Gastrocnemius medialis (tissue), 4 donors: ENCODE results near the gene RSPH9. TPM values are rescaled to one million over a fixed set of nuclear protein-coding genes. Genes with fewer than 3 reads are reported as not detected.

Experiments
- ATAC-seq, 2 donors: fragments of 150-250 bp; one replicate each; pipeline ENCODE4 v1.9.1; 2016
- DNase-seq, 2 donors: peaks; one replicate each; pipeline ENCODE4 v3.0.0-alpha.2; 2019
- H3K27ac ChIP-seq, 4 donors: fragments of 200-600 bp; sonication (generic); 1 replicate in 1 of 4; 2 replicates in 3 of 4; pipeline ENCODE4 v1.5.1; 2016 to 2018; ENCODE audit warnings: mild to moderate bottlenecking in 2 of 4, moderate library complexity in 1 of 4
- H3K27me3 ChIP-seq, 3 donors: fragments of 200-600 bp; sonication (generic) in 2 of 3; 1 replicate in 1 of 3; 2 replicates in 2 of 3; pipeline versions ENCODE4 v1.5.1 to v1.6.0; 2016 to 2019; ENCODE audit warnings: mild to moderate bottlenecking in 1 of 3, moderate library complexity in 1 of 3
- H3K36me3 ChIP-seq, 2 donors: fragments of 200-600 bp; sonication (generic) in 1 of 2; one replicate each; pipeline ENCODE4 v1.5.1; 2017 to 2018
- H3K4me1 ChIP-seq, 2 donors: fragments of 200-600 bp; sonication (generic) in 1 of 2; one replicate each; pipeline ENCODE4 v1.5.1; 2016 to 2017; ENCODE audit warnings: mild to moderate bottlenecking in 2 of 2
- H3K4me3 ChIP-seq, 4 donors: fragments of 200-600 bp; sonication (generic) in 3 of 4; 1 replicate in 1 of 4; 2 replicates in 3 of 4; pipeline ENCODE4 v1.5.1; 2016 to 2019; ENCODE audit warnings: mild to moderate bottlenecking in 2 of 4
- H3K9me3 ChIP-seq, 3 donors: fragments of 200-600 bp; sonication (generic) in 2 of 3; 1 replicate in 1 of 3; 2 replicates in 2 of 3; pipeline ENCODE4 v1.5.1; 2016 to 2019
- CTCF ChIP-seq, 5 experiments: fragments of 450-650 bp in 3 of 5; fragments of 200-600 bp in 2 of 5; sonication (generic) in 2 of 5; IDR thresholded peaks in 4 of 5; conservative IDR thresholded peaks in 1 of 5; 1 replicate in 4 of 5; 2 replicates in 1 of 5; pipeline ENCODE4 v1.5.1; 2016 to 2019; ENCODE audit warnings: antibody characterized with exemption in 5 of 5, mild to moderate bottlenecking in 3 of 5, moderate library complexity in 3 of 5
- POLR2A ChIP-seq, 2 donors: fragments of 450-650 bp; IDR thresholded peaks; one replicate each; pipeline ENCODE4 v1.6.1; 2017; ENCODE audit warnings: antibody characterized with exemption in 2 of 2, mild to moderate bottlenecking in 2 of 2, moderate library complexity in 2 of 2
- in situ Hi-C, 4 donors: fragments of 200-750 bp; cut with MboI; loops; one replicate each; pipeline versions ENCODE4 v1.15.0 to v1.8.0; 2017; ENCODE audit warnings: low sequenced_read_pairs in 4 of 4
- intact Hi-C: fragments of 100-400 bp; cut with DNase I; formaldehyde crosslinking; loops from one replicate; pipeline ENCODE4 v1.15.1; 2023; ENCODE audit warnings: low total_unique reads
- total RNA-seq, 4 donors: library from RNA; depleted of rRNA; stranded (reverse); fragments of >200 nt; gene quantifications; one replicate each; pipeline versions ENCODE4 v1.1.0 to v1.2.3, GENCODE V29; 2016

The RSPH9 gene
- total RNA-seq, 4 donors from 2014 or later = 0.09 TPM; not detected in 3

- intact Hi-C loops = no loop called here
- ATAC-seq = peak in 1 of 2 donors; percentile 6
- peak overlapping the region in 2 of 4 donors; percentile 1 to 42 for H3K4me3 ChIP-seq
- DNase-seq = peak in 1 of 2 donors; percentile 35
- no peaks in the 10 kb centered on the region for H3K27me3 ChIP-seq
- H3K9me3 ChIP-seq = no peaks in the 10 kb centered on the region
- H3K27ac ChIP-seq = peak overlapping the region; percentile 95 to 97 (median 96)
- in situ Hi-C loops = no loop called here
- peaks cover 0 to 17% of the 10 kb centered on the region in 2 donors for H3K36me3 ChIP-seq
- H3K4me1 ChIP-seq = peaks cover 90 to 97% of the 10 kb centered on the region in 2 donors
- TF ChIP-seq CTCF (IDR thresholded peaks at IDR 0.05 in 4 of 5, conservative IDR thresholded peaks at IDR 0.05 in 1 of 5) (no peak), POLR2A (IDR thresholded peaks at IDR 0.05) (no peak)
Measured at GRCh38 chr6:43679057-43679456, 34.2 kb downstream of the RSPH9 start.

GRCh38 chr6:43680308-43681200 is 35.7 kb downstream of the RSPH9 start:
- Histone ChIP-seq H3K27me3 (no peaks in the 10 kb centered on the region), H3K9me3 (no peaks in the 10 kb centered on the region), H3K4me3 (no peak overlapping the region), H3K36me3 (peaks cover 0 to 3% of the 10 kb centered on the region in 2 donors), H3K27ac (peak overlapping the region; percentile 95 to 97 (median 96)), H3K4me1 (peaks cover 91 to 95% of the 10 kb centered on the region in 2 donors)
- intact Hi-C loops = no loop called here
- ATAC-seq (no peak), DNase-seq (no peak)
- TF ChIP-seq POLR2A (IDR thresholded peaks at IDR 0.05) (no peak), CTCF (IDR thresholded peaks at IDR 0.05 in 4 of 5, conservative IDR thresholded peaks at IDR 0.05 in 1 of 5) (no peak)
- in situ Hi-C loops = no loop called here

- TF ChIP-seq POLR2A (IDR thresholded peaks at IDR 0.05) (no peak), CTCF (IDR thresholded peaks at IDR 0.05 in 4 of 5, conservative IDR thresholded peaks at IDR 0.05 in 1 of 5) (no peak)
- Histone ChIP-seq H3K4me3 (no peak overlapping the region), H3K27ac (peak overlapping the region; percentile 95 to 97 (median 96)), H3K27me3 (no peaks in the 10 kb centered on the region), H3K9me3 (no peaks in the 10 kb centered on the region), H3K36me3 (no peaks in the 10 kb centered on the region), H3K4me1 (peaks cover 91 to 95% of the 10 kb centered on the region in 2 donors)
- intact Hi-C loops = no loop called here
- in situ Hi-C loops = no loop called here
- no peak for ATAC-seq
- no peak for DNase-seq
Measured at GRCh38 chr6:43681303-43681702, 36.5 kb downstream of the RSPH9 start.

GRCh38 chr6:43682724-43683429 is 38.0 kb downstream of the RSPH9 start:
- Histone ChIP-seq H3K4me3 (peak overlapping the region in 2 of 4 donors; percentile 1 to 9), H3K27me3 (no peaks in the 10 kb centered on the region), H3K27ac (peak overlapping the region; percentile 95 to 97 (median 96)), H3K36me3 (no peaks in the 10 kb centered on the region), H3K4me1 (peaks cover 88 to 89% of the 10 kb centered on the region in 2 donors), H3K9me3 (no peaks in the 10 kb centered on the region)
- ATAC-seq (no peak), DNase-seq (no peak)
- in situ Hi-C loops = no loop called here
- intact Hi-C loops = no loop called here
- TF ChIP-seq CTCF (IDR thresholded peaks at IDR 0.05 in 4 of 5, conservative IDR thresholded peaks at IDR 0.05 in 1 of 5) = no peak
- TF ChIP-seq POLR2A (IDR thresholded peaks at IDR 0.05) = peak in 1 of 2 donors; percentile 9
